ENCODE data around the gene TNKS1BP1. TPM values are rescaled to one million over a fixed set of nuclear protein-coding genes. Genes with fewer than 3 reads are reported as not detected.

The TNKS1BP1 gene
- total and polyA plus RNA-seq, 2 of the 8 experiments (the other 6 are each of a cell fraction or from before 2014, with no cell fraction given) = 50.0 to 122 TPM

- H3K23me2 ChIP-seq (ENCODE audit: low read depth, low read length) = peaks cover 3% of the 10 kb centered on the region
- no peaks in the 10 kb centered on the region for H3K36me3 ChIP-seq (ENCODE audit: control insufficient read depth in 2 of 4, insufficient read depth in 4 of 4, low read length in 3 of 4)
- DNase-seq (ENCODE audit: low read depth in 1 of 2, low spot score in 2 of 2) (no peak), FAIRE-seq (no peak)
- no peak overlapping the region for H2AFZ ChIP-seq (ENCODE audit: low read length)
- H3K27ac ChIP-seq (ENCODE audit: low read depth, low read length) = no peak overlapping the region
- H3K4me2 ChIP-seq (ENCODE audit: insufficient read depth in 1 of 2, low read depth in 2 of 2, low read length in 2 of 2) = no peak overlapping the region
- peaks cover 3 to 10% (median 8%) of the 10 kb centered on the region in 4 experiments; a peak in 6 of 7 replicates for H3K4me1 ChIP-seq (replicated peaks in 1 of 4; ENCODE audit: control insufficient read depth in 3 of 4, insufficient read depth in 4 of 4, low read length in 3 of 4)
- H3K23ac ChIP-seq (ENCODE audit: insufficient read length) = no peak overlapping the region
- no peak overlapping the region for H3K56ac ChIP-seq (replicated peaks; ENCODE audit: insufficient read length, low read depth, low read length)
- H3K27me3 ChIP-seq (replicated peaks in 1 of 4; ENCODE audit: control insufficient read depth in 3 of 4, extremely low read depth in 1 of 4, insufficient read depth in 3 of 4, low read length in 3 of 4) = peaks cover 0 to 6% (median 4%) of the 10 kb centered on the region in 4 experiments; a peak in 4 of 7 replicates
- no peaks in the 10 kb centered on the region for H3K79me1 ChIP-seq (ENCODE audit: low read depth, low read length)
- POLR2A ChIA-PET (ENCODE audit: partially characterized antibody) = interaction anchor here (0.9 to 1.4 kb wide), 4 partner anchors 13 to 297 kb away, joined by 3 to 7 read pairs (median 4); partner anchors contain the start of genes SSRP1 and TNKS1BP1
- H2AK5ac ChIP-seq (ENCODE audit: low read depth, low read length) = peak overlapping the region; percentile 42; the same call in 1 of the 2 replicates
- CTCF ChIA-PET (ENCODE audit: partially characterized antibody) = interaction anchor here (0.8 to 2.1 kb wide), 14 partner anchors 10 to 214 kb away, joined by 3 to 9 read pairs (median 4); partner anchors contain the start of gene P2RX3
- no peak overlapping the region for H2BK120ac ChIP-seq (replicated peaks; ENCODE audit: low read depth, low read length)
- no peak overlapping the region for H3K18ac ChIP-seq (ENCODE audit: extremely low read depth, low read length)
- H3K9me3 ChIP-seq (ENCODE audit: insufficient read depth in 2 of 2, low read depth in 1 of 2, low read length in 1 of 2) = no peaks in the 10 kb centered on the region
- H4K5ac ChIP-seq (ENCODE audit: insufficient read length, low read depth, low read length) = no peak overlapping the region
- no peak overlapping the region for H2BK12ac ChIP-seq (ENCODE audit: low read depth, low read length)
- no peak overlapping the region for H2BK15ac ChIP-seq (ENCODE audit: low read length)
- H3K14ac ChIP-seq (ENCODE audit: insufficient read length) = no peak overlapping the region
- 68% methylated on average over 7 of the region's 7 CpGs; no CpG with 5 or more reads in 1 of the 2 experiments for WGBS, 2 experiments (ENCODE audit: extremely low coverage in 1 of 2, insufficient coverage in 1 of 2, insufficient read length in 1 of 2, insufficient replicate concordance in 2 of 2, low coverage in 1 of 2, low lambda C conversion rate in 2 of 2, missing lambda C conversion rate in 1 of 2)
- H4K8ac ChIP-seq (ENCODE audit: extremely low read depth, insufficient read depth, low read length) = peak overlapping the region; percentile 7; the same call in 1 of the 2 replicates
- no peaks in the 10 kb centered on the region for H4K20me1 ChIP-seq (replicated peaks in 1 of 2; ENCODE audit: control insufficient read depth in 1 of 2, insufficient read depth in 2 of 2, low read length in 2 of 2)
- no peak overlapping the region for H3K4me3 ChIP-seq (ENCODE audit: extremely low read depth in 1 of 4, insufficient read depth in 2 of 4, low read depth in 3 of 4, low read length in 4 of 4)
- H2BK5ac ChIP-seq (ENCODE audit: low read depth, low read length) = no peak overlapping the region
- H3K4ac ChIP-seq (replicated peaks; ENCODE audit: insufficient read length, low read depth, low read length) = no peak overlapping the region
- no peaks in the 10 kb centered on the region for H3K79me2 ChIP-seq (ENCODE audit: control insufficient read depth in 1 of 2, insufficient read depth in 2 of 2, low read length in 2 of 2)
- no peak overlapping the region for H4K91ac ChIP-seq (replicated peaks; ENCODE audit: insufficient read length, low read length)
- H3K9ac ChIP-seq (replicated peaks in 1 of 4; ENCODE audit: extremely low read depth in 1 of 4, low read depth in 3 of 4, low read length in 3 of 4) = no peak overlapping the region
- H2BK20ac ChIP-seq (ENCODE audit: low read length) = no peak overlapping the region
- TF ChIP-seq HDAC6 (IDR thresholded peaks at IDR 0.05; ENCODE audit: low read depth, low read length) (no peak), NRF1 (IDR thresholded peaks at IDR 0.05; ENCODE audit: low read depth, low read length) (no peak), ASH2L (IDR thresholded peaks at IDR 0.05; ENCODE audit: low read length) (no peak), RBBP5 (IDR thresholded peaks at IDR 0.05; ENCODE audit: borderline replicate concordance, low read depth, low read length) (no peak), EP300 (IDR thresholded peaks at IDR 0.05; ENCODE audit: borderline replicate concordance in 1 of 2, low read depth in 2 of 2, low read length in 2 of 2) (no peak), SUZ12 (IDR thresholded peaks at IDR 0.05; ENCODE audit: low read length) (no peak), FOSL1 (IDR thresholded peaks at IDR 0.05; ENCODE audit: insufficient read depth, low read depth, low read length) (no peak), GABPA (IDR thresholded peaks at IDR 0.05; ENCODE audit: borderline replicate concordance, insufficient read depth, low read length) (no peak), SIN3A (conservative IDR thresholded peaks at IDR 0.05 in 1 of 2, IDR thresholded peaks at IDR 0.05 in 1 of 2; ENCODE audit: low read depth in 1 of 2, low read length in 2 of 2) (no peak), SP4 (IDR thresholded peaks at IDR 0.05; ENCODE audit: low read length) (no peak), CREB1 (IDR thresholded peaks at IDR 0.05) (no peak), EZH2 (IDR thresholded peaks at IDR 0.05; ENCODE audit: low read depth, low read length, severe bottlenecking) (no peak), CHD2 (IDR thresholded peaks at IDR 0.05; ENCODE audit: low read length) (no peak)
Measured at GRCh38 chr11:57348052-57348451, 23.3 kb upstream of the TNKS1BP1 start.
